Measurements from ENCODE around the gene ZCWPW1.

DNA sequence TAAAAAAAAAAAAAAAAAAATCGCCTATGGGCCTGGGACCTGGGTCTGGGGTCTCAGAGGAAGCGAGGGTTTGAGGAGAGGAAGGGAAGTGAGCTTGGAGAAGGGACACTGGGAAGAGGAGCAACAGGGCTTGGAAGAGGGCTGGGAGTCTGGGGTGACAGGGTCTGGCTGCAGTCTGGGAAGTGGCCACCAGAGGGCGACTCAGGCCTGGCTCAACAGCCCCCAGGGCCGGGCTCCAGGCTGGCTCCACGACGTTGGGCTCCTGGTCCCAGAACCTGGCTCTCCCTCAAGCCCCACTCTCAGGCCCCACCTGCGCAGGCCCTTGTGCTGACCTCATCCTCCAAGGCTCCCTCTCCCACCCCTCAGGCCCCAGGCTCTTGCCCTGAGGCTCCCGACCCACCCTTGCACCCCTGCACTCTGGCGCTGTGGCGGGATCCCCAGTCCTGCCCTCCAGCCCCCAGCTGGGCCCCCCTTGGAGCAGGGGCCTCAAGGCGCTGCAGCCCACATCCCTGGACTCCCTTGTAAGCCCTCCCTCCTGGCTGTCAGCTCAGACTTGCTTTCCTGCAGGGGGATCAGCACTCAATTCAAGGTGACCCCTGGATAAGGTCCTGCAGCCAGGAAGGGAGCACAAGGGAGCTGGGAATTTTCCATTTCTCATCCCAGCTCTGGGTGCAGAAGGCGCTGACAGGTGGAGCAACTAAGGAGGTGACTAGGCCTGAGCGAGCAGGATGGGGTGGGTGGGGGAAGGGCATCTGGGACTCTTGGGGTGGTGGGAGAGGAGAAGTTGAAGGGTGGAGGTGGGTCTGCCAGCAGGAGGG, 40.9 kb upstream of the ZCWPW1 start:
- TF ChIP-seq, protein P1, sequence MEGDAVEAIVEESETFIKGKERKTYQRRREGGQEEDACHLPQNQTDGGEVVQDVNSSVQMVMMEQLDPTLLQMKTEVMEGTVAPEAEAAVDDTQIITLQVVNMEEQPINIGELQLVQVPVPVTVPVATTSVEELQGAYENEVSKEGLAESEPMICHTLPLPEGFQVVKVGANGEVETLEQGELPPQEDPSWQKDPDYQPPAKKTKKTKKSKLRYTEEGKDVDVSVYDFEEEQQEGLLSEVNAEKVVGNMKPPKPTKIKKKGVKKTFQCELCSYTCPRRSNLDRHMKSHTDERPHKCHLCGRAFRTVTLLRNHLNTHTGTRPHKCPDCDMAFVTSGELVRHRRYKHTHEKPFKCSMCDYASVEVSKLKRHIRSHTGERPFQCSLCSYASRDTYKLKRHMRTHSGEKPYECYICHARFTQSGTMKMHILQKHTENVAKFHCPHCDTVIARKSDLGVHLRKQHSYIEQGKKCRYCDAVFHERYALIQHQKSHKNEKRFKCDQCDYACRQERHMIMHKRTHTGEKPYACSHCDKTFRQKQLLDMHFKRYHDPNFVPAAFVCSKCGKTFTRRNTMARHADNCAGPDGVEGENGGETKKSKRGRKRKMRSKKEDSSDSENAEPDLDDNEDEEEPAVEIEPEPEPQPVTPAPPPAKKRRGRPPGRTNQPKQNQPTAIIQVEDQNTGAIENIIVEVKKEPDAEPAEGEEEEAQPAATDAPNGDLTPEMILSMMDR (IDR thresholded peaks at IDR 0.05; ENCODE audit: low read depth, low read length), result peak; percentile 96
- peak; percentile 9; the same call in 1 of the 2 replicates for TF ChIP-seq MYC (IDR thresholded peaks at IDR 0.05; ENCODE audit: low read depth, low read length)
- TF ChIP-seq POLR2A (IDR thresholded peaks at IDR 0.05; ENCODE audit: extremely low read depth, insufficient read length), result no peak
